Lung (tissue), 12 donors: ENCODE results near the gene OPCML. TPM values are rescaled to one million over a fixed set of nuclear protein-coding genes. Genes with fewer than 3 reads are reported as not detected.

Experiments
- ATAC-seq: fragments of 200-7000 bp; cut with Tn5 transposase; one replicate; pipeline ENCODE4 v1.9.1; 2020; ENCODE audit warnings: moderate number of reproducible peaks; ENCODE audit not compliant: insufficient read depth, low FRiP score
- DNase-seq, 3 donors: peaks; one replicate each; pipeline ENCODE4 v3.0.0-alpha.2; 2013 to 2017
- H3K27ac ChIP-seq, 2 donors: one replicate each; pipeline ENCODE4 v1.5.1; 2013; ENCODE audit warnings: mild to moderate bottlenecking in 2 of 2, moderate library complexity in 2 of 2, control low read depth in 1 of 2, inconsistent platforms in 1 of 2, low read depth in 1 of 2, low read length in 1 of 2
- H3K27me3 ChIP-seq, 3 donors: one replicate each; pipeline ENCODE4 v1.5.1; 2013; ENCODE audit warnings: low read length in 2 of 3; ENCODE audit not compliant: control insufficient read depth in 3 of 3, insufficient read depth in 3 of 3
- H3K36me3 ChIP-seq, 4 donors: one replicate each; pipeline ENCODE4 v1.5.1; 2013; ENCODE audit warnings: low read length in 4 of 4, mild to moderate bottlenecking in 1 of 4, moderate library complexity in 1 of 4; ENCODE audit not compliant: control insufficient read depth in 4 of 4, insufficient read depth in 4 of 4
- H3K4me1 ChIP-seq, 5 donors: one replicate each; pipeline ENCODE4 v1.5.1; 2013; ENCODE audit warnings: low read length in 5 of 5, mild to moderate bottlenecking in 2 of 5, moderate library complexity in 1 of 5; ENCODE audit not compliant: control insufficient read depth in 5 of 5, insufficient read depth in 5 of 5
- H3K4me3 ChIP-seq: one replicate; pipeline ENCODE4 v1.5.1; 2013; ENCODE audit warnings: mild to moderate bottlenecking, control low read depth, moderate library complexity
- H3K9ac ChIP-seq, 2 donors: one replicate each; pipeline ENCODE4 v1.5.1; 2013; ENCODE audit warnings: low read length in 2 of 2, control low read depth in 1 of 2; ENCODE audit not compliant: insufficient read depth in 1 of 2
- H3K9me3 ChIP-seq, 4 donors: one replicate each; pipeline ENCODE4 v1.5.1; 2013; ENCODE audit warnings: low read length in 3 of 4, mild to moderate bottlenecking in 1 of 4, moderate library complexity in 1 of 4; ENCODE audit not compliant: control insufficient read depth in 4 of 4, insufficient read depth in 3 of 4
- CTCF ChIP-seq: IDR thresholded peaks from 2 replicates; pipeline ENCODE4 v1.5.1; 2012; ENCODE audit warnings: mild to moderate bottlenecking; ENCODE audit errors: control extremely low read depth, extremely low read depth
- WGBS, 2 donors: extraction: QIAGEN DNeasy Blood & Tissue Kit; methylation state at CpG; one replicate each; pipeline ENCODE4 v1.1.7; 2013; 5-methylcytosine and 5-hydroxymethylcytosine counted together
- polyA plus RNA-seq, 2 donors: library from polyadenylated mRNA; stranded (reverse); fragments of 200-250 nt; gene quantifications; one replicate each; pipeline ENCODE4 v1.2.1, GENCODE V29; 2013
- total RNA-seq, 2 donors: library from RNA; depleted of rRNA in 1 of 2; stranded (reverse); fragments of >200 nt in 1 of 2; gene quantifications; one replicate each; pipeline ENCODE4 v1.2.1, GENCODE V29; 2014 to 2021
- donor health status: control.
- donor health status: control.
- donor health status: Bipolar disorder and iron deficiency.
- donor health status: healthy.
- donor health status: DM: yes; HTN: yes; CAD: no.

Gene OPCML
- total and polyA plus RNA-seq, 4 donors: 0.49 to 0.74 TPM; not detected in 2

GRCh38 chr11:133507185-133507584 lies 25.1 kb downstream of the OPCML start:
- Histone ChIP-seq H3K27me3 (peaks cover 0 to 6% (median 4%) of the 10 kb centered on the region in 3 donors), H3K36me3 (no peaks in the 10 kb centered on the region), H3K4me1 (peaks cover 0 to 7% (median 0%) of the 10 kb centered on the region in 5 donors), H3K9ac (no peak overlapping the region), H3K27ac (no peak overlapping the region), H3K9me3 (peaks cover 0 to 3% (median 0%) of the 10 kb centered on the region in 4 donors), H3K4me3 (no peak overlapping the region)
- ATAC-seq (no peak), DNase-seq (no peak)
- TF ChIP-seq CTCF: no peak
- WGBS, 2 donors: 73 to 79% methylated on average over 4 of the region's 4 CpGs

GRCh38 chr11:133506551-133507094 lies 25.7 kb downstream of the OPCML start:
- ATAC-seq (no peak), DNase-seq (no peak)
- H3K9ac ChIP-seq: no peak overlapping the region
- WGBS, 2 donors: 68 to 76% methylated on average over 6 of the region's 6 CpGs
- peaks cover 0 to 3% (median 0%) of the 10 kb centered on the region in 4 donors for H3K9me3 ChIP-seq
- H3K4me3 ChIP-seq: no peak overlapping the region
- H3K36me3 ChIP-seq: no peaks in the 10 kb centered on the region
- peaks cover 0 to 6% (median 4%) of the 10 kb centered on the region in 3 donors for H3K27me3 ChIP-seq
- no peak overlapping the region for H3K27ac ChIP-seq
- no peak for TF ChIP-seq CTCF
- H3K4me1 ChIP-seq: peaks cover 0 to 11% (median 2%) of the 10 kb centered on the region in 5 donors

- 51 to 59% methylated on average over 3 of the region's 3 CpGs for WGBS, 2 donors
Measured at GRCh38 chr11:133506023-133506422, 26.3 kb downstream of the OPCML start.

More at GRCh38 chr11:133506023-133506422, 26.3 kb downstream of the OPCML start:
- Histone ChIP-seq H3K36me3 (no peaks in the 10 kb centered on the region), H3K9ac (no peak overlapping the region), H3K9me3 (peaks cover 0 to 3% (median 0%) of the 10 kb centered on the region in 4 donors), H3K4me1 (peaks cover 0 to 11% (median 3%) of the 10 kb centered on the region in 5 donors), H3K27me3 (peaks cover 0 to 10% (median 4%) of the 10 kb centered on the region in 3 donors), H3K4me3 (no peak overlapping the region), H3K27ac (no peak overlapping the region)
- ATAC-seq (no peak), DNase-seq (no peak)
- TF ChIP-seq CTCF: no peak
